ENCODE measurements around the gene ZMIZ1. TPM values are rescaled to one million over a fixed set of nuclear protein-coding genes. Genes with fewer than 3 reads are reported as not detected.

Gene ZMIZ1
- polyA plus RNA-seq, 2 donors, result 29.2 to 29.7 TPM

DNA sequence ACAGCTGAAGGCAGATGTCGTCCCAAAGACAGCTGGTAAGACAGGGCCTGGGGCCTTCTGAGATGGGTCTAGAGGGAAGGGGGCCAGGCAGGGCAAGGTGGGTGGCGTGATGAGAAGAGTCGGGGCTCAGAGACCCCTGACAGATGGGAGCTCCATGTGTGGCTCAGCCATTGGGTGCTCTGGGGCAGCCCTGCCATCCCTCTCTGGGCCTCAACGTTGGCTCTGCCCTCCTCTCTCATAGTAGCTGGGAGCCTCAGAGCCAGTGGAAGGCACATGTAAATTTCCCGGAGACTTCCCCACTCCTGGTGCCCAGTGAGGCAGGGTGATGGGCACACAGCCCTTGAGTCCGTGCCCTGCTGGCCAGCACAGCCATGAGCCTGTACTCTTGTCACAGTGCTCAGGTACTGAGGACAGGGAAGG lies 280.3 kb downstream of the ZMIZ1 start:
- Histone ChIP-seq H3K36me3 (ENCODE audit: control insufficient read depth in 2 of 2, insufficient read depth in 2 of 2, low read length in 1 of 2) (peaks cover 12 to 48% of the 10 kb centered on the region in 2 donors), H3K27me3 (ENCODE audit: control insufficient read depth in 1 of 2, insufficient read depth in 2 of 2, low read length in 2 of 2) (no peaks in the 10 kb centered on the region), H3K27ac (ENCODE audit: low read depth in 2 of 2, low read length in 1 of 2) (peak overlapping the region in 1 of 2 donors; percentile 93), H3K9me3 (ENCODE audit: control insufficient read depth in 2 of 2, insufficient read depth in 1 of 2, low read depth in 1 of 2, low read length in 1 of 2) (no peaks in the 10 kb centered on the region), H3K4me3 (ENCODE audit: low read depth in 1 of 2, low read length in 2 of 2) (peak overlapping the region; percentile 85 to 94), H3K4me1 (ENCODE audit: control insufficient read depth in 2 of 2, insufficient read depth in 2 of 2, low read length in 1 of 2) (peaks cover 16 to 25% of the 10 kb centered on the region in 2 donors)
- 73 to 75% methylated on average over 6 of the region's 6 CpGs for WGBS, 2 donors

DNA sequence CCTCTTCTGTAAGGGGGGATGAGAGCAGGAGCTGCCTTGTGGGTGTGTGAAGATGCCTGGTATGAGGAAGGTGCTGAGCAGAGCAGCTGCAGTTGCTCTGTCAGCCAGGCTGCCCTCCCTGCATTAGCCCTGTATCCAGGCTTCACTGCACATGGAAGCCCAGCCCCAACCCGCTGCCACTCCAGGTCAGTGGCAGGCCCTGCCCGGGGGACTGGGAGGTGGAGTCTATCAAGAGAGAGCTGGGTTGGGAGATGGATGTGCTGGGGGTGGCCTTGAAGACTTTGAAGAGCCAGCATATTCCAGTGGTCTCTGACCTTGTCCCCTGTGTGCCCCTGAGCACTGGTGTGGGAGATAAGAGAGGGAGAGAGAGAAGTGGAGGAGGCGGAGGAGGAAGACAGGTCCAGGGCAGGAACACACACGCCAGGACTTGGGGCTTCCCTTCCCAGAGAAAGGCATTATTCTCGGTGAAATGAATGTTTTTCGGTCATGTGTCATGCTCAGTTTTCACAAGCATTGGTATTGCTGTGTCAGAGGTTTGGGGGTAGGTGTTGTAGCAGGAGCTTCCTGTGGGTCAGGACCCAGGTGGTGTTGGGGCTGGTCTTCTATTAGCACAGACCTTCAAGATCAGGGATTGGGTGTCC lies 281.1 kb downstream of the ZMIZ1 start:
- Histone ChIP-seq H3K9me3 (ENCODE audit: control insufficient read depth in 2 of 2, insufficient read depth in 1 of 2, low read depth in 1 of 2, low read length in 1 of 2) (no peaks in the 10 kb centered on the region), H3K4me3 (ENCODE audit: low read depth in 1 of 2, low read length in 2 of 2) (peak overlapping the region in 1 of 2 donors; percentile 94), H3K4me1 (ENCODE audit: control insufficient read depth in 2 of 2, insufficient read depth in 2 of 2, low read length in 1 of 2) (peaks cover 16 to 25% of the 10 kb centered on the region in 2 donors), H3K27me3 (ENCODE audit: control insufficient read depth in 1 of 2, insufficient read depth in 2 of 2, low read length in 2 of 2) (no peaks in the 10 kb centered on the region), H3K27ac (ENCODE audit: low read depth in 2 of 2, low read length in 1 of 2) (peak overlapping the region in 1 of 2 donors; percentile 93), H3K36me3 (ENCODE audit: control insufficient read depth in 2 of 2, insufficient read depth in 2 of 2, low read length in 1 of 2) (peaks cover 12 to 51% of the 10 kb centered on the region in 2 donors)
- WGBS, 2 donors, result 49 to 65% methylated on average over 6 of the region's 6 CpGs

DNA sequence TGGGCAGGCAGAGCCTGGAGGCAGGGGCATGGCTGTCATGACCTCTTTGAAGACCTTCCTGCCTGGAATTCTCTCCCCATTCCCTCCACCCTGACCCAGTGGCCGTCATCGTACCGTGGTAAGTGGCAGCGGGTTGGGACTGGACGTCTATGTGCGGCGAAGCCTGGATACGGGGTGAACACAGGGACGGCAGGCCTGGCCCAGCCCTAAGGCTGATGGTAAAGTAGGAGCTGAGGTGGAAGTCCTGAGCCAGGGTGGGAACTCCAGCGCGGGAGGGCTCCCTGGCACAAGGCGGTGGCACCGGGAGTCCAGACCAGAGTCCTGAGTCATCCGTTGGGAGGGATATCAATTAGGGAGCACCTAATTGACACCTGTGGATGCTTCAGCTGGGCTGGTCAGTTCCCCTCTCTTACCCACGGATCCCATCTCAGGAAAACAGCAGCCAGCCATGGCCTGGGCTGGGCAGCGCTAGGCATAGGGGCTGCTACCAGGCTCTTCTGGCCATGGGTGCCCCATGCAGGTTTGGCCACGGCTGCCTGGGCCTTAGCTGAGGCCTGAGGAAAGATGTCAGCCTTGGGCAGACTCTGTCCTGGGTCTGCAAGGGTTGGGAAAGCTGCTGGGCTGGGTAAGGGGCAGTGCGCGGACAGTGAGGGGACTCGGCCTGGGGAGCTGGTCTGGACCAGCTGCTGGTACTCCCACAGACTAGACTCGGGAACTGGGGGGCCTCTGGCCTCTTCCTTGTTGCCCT lies 281.8 kb downstream of the ZMIZ1 start:
- Histone ChIP-seq H3K4me3 (ENCODE audit: low read depth in 1 of 2, low read length in 2 of 2) (peak overlapping the region in 1 of 2 donors; percentile 4), H3K27ac (ENCODE audit: low read depth in 2 of 2, low read length in 1 of 2) (peak overlapping the region in 1 of 2 donors; percentile 93), H3K36me3 (ENCODE audit: control insufficient read depth in 2 of 2, insufficient read depth in 2 of 2, low read length in 1 of 2) (peaks cover 12 to 53% of the 10 kb centered on the region in 2 donors), H3K9me3 (ENCODE audit: control insufficient read depth in 2 of 2, insufficient read depth in 1 of 2, low read depth in 1 of 2, low read length in 1 of 2) (no peaks in the 10 kb centered on the region), H3K27me3 (ENCODE audit: control insufficient read depth in 1 of 2, insufficient read depth in 2 of 2, low read length in 2 of 2) (no peaks in the 10 kb centered on the region), H3K4me1 (ENCODE audit: control insufficient read depth in 2 of 2, insufficient read depth in 2 of 2, low read length in 1 of 2) (peaks cover 15 to 25% of the 10 kb centered on the region in 2 donors)
- WGBS, 2 donors, result 85 to 92% methylated on average over 21 of the region's 21 CpGs

DNA sequence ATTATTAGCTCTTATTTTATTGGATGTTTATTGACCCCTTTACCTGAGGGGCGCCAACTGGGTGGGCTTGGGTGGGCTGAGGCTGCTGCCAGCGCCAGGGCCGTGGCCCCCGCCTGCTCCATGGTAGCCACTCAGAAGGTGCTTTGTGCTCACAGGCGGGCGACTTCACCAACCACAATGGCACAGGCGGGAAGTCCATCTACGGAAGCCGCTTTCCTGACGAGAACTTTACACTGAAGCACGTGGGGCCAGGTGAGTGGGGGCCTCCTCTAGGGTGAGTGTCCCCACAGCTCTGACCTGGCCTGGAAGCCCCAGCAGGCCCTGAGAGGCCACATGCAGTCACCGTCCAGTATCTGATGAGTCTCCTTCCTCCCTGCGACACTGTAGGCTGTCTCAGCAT lies 282.6 kb downstream of the ZMIZ1 start:
- 93 to 96% methylated on average over 13 of the region's 13 CpGs for WGBS, 2 donors
- Histone ChIP-seq H3K9me3 (ENCODE audit: control insufficient read depth in 2 of 2, insufficient read depth in 1 of 2, low read depth in 1 of 2, low read length in 1 of 2) (no peaks in the 10 kb centered on the region), H3K27ac (ENCODE audit: low read depth in 2 of 2, low read length in 1 of 2) (no peak overlapping the region)

DNA sequence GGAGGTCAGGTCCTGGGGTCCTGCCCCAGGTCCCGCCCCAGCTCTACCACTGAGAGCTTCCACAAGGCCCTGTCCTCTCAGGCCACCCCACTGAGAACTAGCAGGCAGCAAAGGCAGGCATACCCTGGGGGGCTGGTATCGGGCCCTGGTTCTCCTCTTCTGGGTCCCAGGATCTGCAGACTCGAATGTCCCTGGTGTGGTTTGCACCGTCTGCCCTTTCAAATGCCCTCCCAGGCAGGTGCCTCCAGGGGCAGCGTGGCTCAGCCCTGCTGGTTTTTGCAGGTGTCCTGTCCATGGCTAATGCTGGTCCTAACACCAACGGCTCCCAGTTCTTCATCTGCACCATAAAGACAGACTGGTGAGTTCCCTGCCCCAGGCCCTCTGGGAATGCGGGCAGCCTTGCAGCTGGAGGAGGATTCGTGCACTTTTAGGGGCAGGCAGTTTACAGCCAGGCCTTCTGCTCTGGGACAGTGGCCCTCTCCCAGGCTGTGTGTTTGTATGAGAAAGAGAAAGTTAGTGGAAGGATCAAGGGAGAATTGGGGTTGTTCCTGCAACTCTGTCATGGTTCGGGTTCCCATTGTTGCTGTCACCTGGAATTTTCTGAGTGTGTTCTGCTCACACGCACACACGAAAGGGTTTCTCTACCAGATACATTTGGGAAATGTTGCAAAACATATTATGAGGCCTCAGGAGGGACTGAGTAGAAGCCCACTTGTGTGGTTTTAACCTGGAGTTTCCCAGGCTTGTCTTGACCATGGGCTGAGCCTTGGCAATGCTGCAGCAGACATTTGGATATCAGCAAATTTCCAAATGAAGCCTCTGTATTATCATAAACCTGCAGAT lies 283.5 kb downstream of the ZMIZ1 start:
- H3K27me3 ChIP-seq (ENCODE audit: control insufficient read depth in 1 of 2, insufficient read depth in 2 of 2, low read length in 2 of 2), result no peaks in the 10 kb centered on the region
- H3K36me3 ChIP-seq (ENCODE audit: control insufficient read depth in 2 of 2, insufficient read depth in 2 of 2, low read length in 1 of 2), result peaks cover 12 to 54% of the 10 kb centered on the region in 2 donors
- no peak overlapping the region for H3K4me3 ChIP-seq (ENCODE audit: low read depth in 1 of 2, low read length in 2 of 2)
- 94 to 96% methylated on average over 11 of the region's 11 CpGs for WGBS, 2 donors
- no peak overlapping the region for H3K27ac ChIP-seq (ENCODE audit: low read depth in 2 of 2, low read length in 1 of 2)
- H3K4me1 ChIP-seq (ENCODE audit: control insufficient read depth in 2 of 2, insufficient read depth in 2 of 2, low read length in 1 of 2), result peaks cover 12 to 27% of the 10 kb centered on the region in 2 donors
- no peaks in the 10 kb centered on the region for H3K9me3 ChIP-seq (ENCODE audit: control insufficient read depth in 2 of 2, insufficient read depth in 1 of 2, low read depth in 1 of 2, low read length in 1 of 2)

More for the DNA sequence above, 282.6 kb downstream of the ZMIZ1 start:
- H3K4me1 ChIP-seq (ENCODE audit: control insufficient read depth in 2 of 2, insufficient read depth in 2 of 2, low read length in 1 of 2), result peaks cover 12 to 27% of the 10 kb centered on the region in 2 donors
- H3K36me3 ChIP-seq (ENCODE audit: control insufficient read depth in 2 of 2, insufficient read depth in 2 of 2, low read length in 1 of 2), result peaks cover 12 to 54% of the 10 kb centered on the region in 2 donors
- no peak overlapping the region for H3K4me3 ChIP-seq (ENCODE audit: low read depth in 1 of 2, low read length in 2 of 2)
- H3K27me3 ChIP-seq (ENCODE audit: control insufficient read depth in 1 of 2, insufficient read depth in 2 of 2, low read length in 2 of 2), result no peaks in the 10 kb centered on the region

DNA sequence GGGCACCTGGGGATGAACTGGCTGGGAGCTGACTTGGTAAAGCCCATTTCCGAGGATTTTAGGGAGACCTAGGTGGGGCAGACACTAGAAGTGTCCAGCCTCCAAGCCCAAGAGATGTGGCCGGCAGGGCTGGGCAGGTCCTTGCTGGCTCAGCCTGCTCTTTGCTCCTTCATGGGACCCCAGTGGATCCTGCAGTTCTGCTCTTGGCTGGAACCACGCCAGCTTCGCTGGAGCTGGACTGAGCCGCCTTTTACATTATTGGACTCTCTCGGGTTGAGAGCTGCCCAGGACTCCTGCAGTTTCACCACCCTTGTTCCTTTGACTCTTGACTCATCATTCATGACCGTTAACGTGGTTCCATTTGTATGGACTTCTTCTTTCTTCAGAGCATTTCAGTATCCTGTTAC lies 284.2 kb downstream of the ZMIZ1 start:
- Histone ChIP-seq H3K9me3 (ENCODE audit: control insufficient read depth in 2 of 2, insufficient read depth in 1 of 2, low read depth in 1 of 2, low read length in 1 of 2) (no peaks in the 10 kb centered on the region), H3K4me3 (ENCODE audit: low read depth in 1 of 2, low read length in 2 of 2) (no peak overlapping the region), H3K27ac (ENCODE audit: low read depth in 2 of 2, low read length in 1 of 2) (no peak overlapping the region), H3K27me3 (ENCODE audit: control insufficient read depth in 1 of 2, insufficient read depth in 2 of 2, low read length in 2 of 2) (no peaks in the 10 kb centered on the region), H3K4me1 (ENCODE audit: control insufficient read depth in 2 of 2, insufficient read depth in 2 of 2, low read length in 1 of 2) (peaks cover 12 to 24% of the 10 kb centered on the region in 2 donors), H3K36me3 (ENCODE audit: control insufficient read depth in 2 of 2, insufficient read depth in 2 of 2, low read length in 1 of 2) (peaks cover 12 to 54% of the 10 kb centered on the region in 2 donors)
- 88 to 92% methylated on average over 8 of the region's 8 CpGs for WGBS, 2 donors

DNA sequence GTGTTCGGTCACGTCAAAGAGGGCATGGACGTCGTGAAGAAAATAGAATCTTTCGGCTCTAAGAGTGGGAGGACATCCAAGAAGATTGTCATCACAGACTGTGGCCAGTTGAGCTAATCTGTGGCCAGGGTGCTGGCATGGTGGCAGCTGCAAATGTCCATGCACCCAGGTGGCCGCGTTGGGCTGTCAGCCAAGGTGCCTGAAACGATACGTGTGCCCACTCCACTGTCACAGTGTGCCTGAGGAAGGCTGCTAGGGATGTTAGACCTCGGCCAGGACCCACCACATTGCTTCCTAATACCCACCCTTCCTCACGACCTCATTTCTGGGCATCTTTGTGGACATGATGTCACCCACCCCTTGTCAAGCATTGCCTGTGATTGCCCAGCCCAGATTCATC lies 285.0 kb downstream of the ZMIZ1 start:
- H3K4me1 ChIP-seq (ENCODE audit: control insufficient read depth in 2 of 2, insufficient read depth in 2 of 2, low read length in 1 of 2), result peaks cover 12 to 21% of the 10 kb centered on the region in 2 donors
- H3K9me3 ChIP-seq (ENCODE audit: control insufficient read depth in 2 of 2, insufficient read depth in 1 of 2, low read depth in 1 of 2, low read length in 1 of 2), result no peaks in the 10 kb centered on the region
- 92 to 94% methylated on average over 11 of the region's 11 CpGs for WGBS, 2 donors
- peaks cover 12 to 54% of the 10 kb centered on the region in 2 donors for H3K36me3 ChIP-seq (ENCODE audit: control insufficient read depth in 2 of 2, insufficient read depth in 2 of 2, low read length in 1 of 2)
- no peak overlapping the region for H3K27ac ChIP-seq (ENCODE audit: low read depth in 2 of 2, low read length in 1 of 2)
- no peaks in the 10 kb centered on the region for H3K27me3 ChIP-seq (ENCODE audit: control insufficient read depth in 1 of 2, insufficient read depth in 2 of 2, low read length in 2 of 2)
- no peak overlapping the region for H3K4me3 ChIP-seq (ENCODE audit: low read depth in 1 of 2, low read length in 2 of 2)

DNA sequence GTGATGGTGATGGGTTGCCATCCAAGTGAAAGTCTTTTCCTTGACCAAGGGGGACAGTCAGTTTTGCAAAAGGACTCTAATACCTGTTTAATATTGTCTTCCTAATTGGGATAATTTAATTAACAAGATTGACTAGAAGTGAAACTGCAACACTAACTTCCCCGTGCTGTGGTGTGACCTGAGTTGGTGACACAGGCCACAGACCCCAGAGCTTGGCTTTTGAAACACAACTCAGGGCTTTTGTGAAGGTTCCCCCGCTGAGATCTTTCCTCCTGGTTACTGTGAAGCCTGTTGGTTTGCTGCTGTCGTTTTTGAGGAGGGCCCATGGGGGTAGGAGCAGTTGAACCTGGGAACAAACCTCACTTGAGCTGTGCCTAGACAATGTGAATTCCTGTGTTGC lies 285.4 kb downstream of the ZMIZ1 start:
- no peak overlapping the region for H3K4me3 ChIP-seq (ENCODE audit: low read depth in 1 of 2, low read length in 2 of 2)
- no peak overlapping the region for H3K27ac ChIP-seq (ENCODE audit: low read depth in 2 of 2, low read length in 1 of 2)
- H3K27me3 ChIP-seq (ENCODE audit: control insufficient read depth in 1 of 2, insufficient read depth in 2 of 2, low read length in 2 of 2), result no peaks in the 10 kb centered on the region
- H3K36me3 ChIP-seq (ENCODE audit: control insufficient read depth in 2 of 2, insufficient read depth in 2 of 2, low read length in 1 of 2), result peaks cover 12 to 51% of the 10 kb centered on the region in 2 donors
- 58 to 63% methylated on average over 3 of the region's 3 CpGs for WGBS, 2 donors
- H3K9me3 ChIP-seq (ENCODE audit: control insufficient read depth in 2 of 2, insufficient read depth in 1 of 2, low read depth in 1 of 2, low read length in 1 of 2), result no peaks in the 10 kb centered on the region
- H3K4me1 ChIP-seq (ENCODE audit: control insufficient read depth in 2 of 2, insufficient read depth in 2 of 2, low read length in 1 of 2), result peaks cover 8 to 17% of the 10 kb centered on the region in 2 donors

DNA sequence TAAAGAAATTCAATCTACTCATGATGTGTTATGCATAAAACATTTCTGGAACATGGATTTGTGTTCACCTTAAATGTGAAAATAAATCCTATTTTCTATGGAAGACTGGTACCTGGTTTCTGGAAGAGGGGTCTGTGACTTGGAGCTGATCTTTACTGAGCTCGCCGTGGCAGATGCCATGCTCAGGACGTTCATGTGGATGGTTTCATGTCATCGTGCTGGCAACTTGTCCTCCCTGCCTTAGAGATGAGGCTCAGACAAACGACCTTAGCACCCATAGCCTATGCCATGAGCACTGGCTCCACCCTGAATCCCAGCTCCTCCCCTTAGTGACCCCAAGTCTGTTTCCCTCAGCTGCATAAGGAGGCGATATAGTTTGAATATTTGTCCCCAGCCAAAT lies 285.8 kb downstream of the ZMIZ1 start:
- H3K36me3 ChIP-seq (ENCODE audit: control insufficient read depth in 2 of 2, insufficient read depth in 2 of 2, low read length in 1 of 2), result peaks cover 12 to 46% of the 10 kb centered on the region in 2 donors
- H3K27me3 ChIP-seq (ENCODE audit: control insufficient read depth in 1 of 2, insufficient read depth in 2 of 2, low read length in 2 of 2), result no peaks in the 10 kb centered on the region
- no peaks in the 10 kb centered on the region for H3K9me3 ChIP-seq (ENCODE audit: control insufficient read depth in 2 of 2, insufficient read depth in 1 of 2, low read depth in 1 of 2, low read length in 1 of 2)
- WGBS, 2 donors, result 89 to 90% methylated on average over 6 of the region's 6 CpGs
- H3K4me1 ChIP-seq (ENCODE audit: control insufficient read depth in 2 of 2, insufficient read depth in 2 of 2, low read length in 1 of 2), result peaks cover 6 to 12% of the 10 kb centered on the region in 2 donors
- no peak overlapping the region for H3K27ac ChIP-seq (ENCODE audit: low read depth in 2 of 2, low read length in 1 of 2)
- no peak overlapping the region for H3K4me3 ChIP-seq (ENCODE audit: low read depth in 1 of 2, low read length in 2 of 2)

Measured in esophagus (tissue), 2 donors.